AG04450 (cell line): ENCODE data around the gene PSMC3IP. TPM values are rescaled to one million over a fixed set of nuclear protein-coding genes. Genes with fewer than 3 reads are reported as not detected.

Experiments used
- CTCF ChIA-PET: fragments of 300-600, 350-600 bp; formaldehyde crosslinking; extraction: SDS; loops from one replicate; lab custom pipeline; 2022; ENCODE audit warnings: antibody characterized with exemption, inconsistent platforms; lab: Charles Lee
- POLR2A ChIA-PET: fragments of 350-600 bp; formaldehyde crosslinking; extraction: SDS; loops from one replicate; lab custom pipeline; 2021; ENCODE audit warnings: antibody characterized with exemption, inconsistent platforms; lab: Yijun Ruan, JAX
- DNase-seq: peaks from one replicate; pipeline ENCODE4 v3.0.0-alpha.2; 2011; ENCODE audit warnings: low read depth, low spot score
- H3K27ac ChIP-seq: one replicate; pipeline ENCODE4 v1.5.1; 2012; ENCODE audit warnings: low read depth, low read length, control low read depth
- H3K27me3 ChIP-seq: one replicate; pipeline ENCODE4 v1.6.0; 2012; ENCODE audit warnings: low read length; ENCODE audit not compliant: control insufficient read depth, insufficient read depth
- H3K4me3 ChIP-seq: 2 replicates; pipeline ENCODE4 v1.5.1; 2011; ENCODE audit warnings: mild to moderate bottlenecking, low read depth, low read length, control low read depth
- H3K9me3 ChIP-seq: 2 replicates; pipeline ENCODE4 v1.5.1; 2012; ENCODE audit warnings: low read length; ENCODE audit not compliant: control insufficient read depth, insufficient read depth
- CTCF ChIP-seq: IDR thresholded peaks from 2 replicates; pipeline ENCODE4 v1.5.1; 2011; ENCODE audit warnings: low read depth, low read length, control low read depth, inconsistent platforms
- polyA plus RNA-seq: library from polyadenylated mRNA; depleted of rRNA; stranded (reverse); fragments of >200 nt; gene quantifications from 2 replicates; pipeline ENCODE4 v1.2.3, GENCODE V29; 2011; rRNA removed

Gene PSMC3IP
- polyA plus RNA-seq, 1 experiment = 5.1 TPM

- ChIA-PET CTCF (interaction anchor here (2.2 kb wide), 1 partner anchor 201 kb away, joined by 16 read pairs; no protein-coding TSS in a partner anchor), POLR2A (interaction anchor here (1.4 kb wide), 1 partner anchor 103 kb away, joined by 5 read pairs; the partner anchor contains the start of gene CAVIN1)
- DNase-seq = no peak
- Histone ChIP-seq H3K4me3 (no peak overlapping the region), H3K9me3 (no peaks in the 10 kb centered on the region), H3K27ac (peak overlapping the region; percentile 47), H3K27me3 (no peaks in the 10 kb centered on the region)
- TF ChIP-seq CTCF = no peak
These were observed 51.5 kb downstream of the PSMC3IP start for GRCh38 chr17:42526031-42526444.

- CTCF ChIA-PET = interaction anchor here (1.3 kb wide), 1 partner anchor 11 kb away, joined by 3 read pairs; no protein-coding TSS in a partner anchor
- peak; percentile 54 for DNase-seq
- H3K27ac ChIP-seq = peak overlapping the region; percentile 47
- H3K4me3 ChIP-seq = no peak overlapping the region
- TF ChIP-seq CTCF = no peak
- no peaks in the 10 kb centered on the region for H3K27me3 ChIP-seq
- no peaks in the 10 kb centered on the region for H3K9me3 ChIP-seq
- POLR2A ChIA-PET = interaction anchor here (0.7 to 1.4 kb wide), 3 partner anchors 102 to 216 kb away, joined by 3 to 5 read pairs (median 3); partner anchors contain the start of gene CAVIN1
These were observed 52.3 kb downstream of the PSMC3IP start for GRCh38 chr17:42525221-42525620.

- Histone ChIP-seq H3K27ac (peak overlapping the region; percentile 100), H3K27me3 (no peaks in the 10 kb centered on the region), H3K9me3 (no peaks in the 10 kb centered on the region), H3K4me3 (no peak overlapping the region)
- CTCF ChIA-PET = no interaction called here
- no peak for TF ChIP-seq CTCF
- no peak for DNase-seq
- POLR2A ChIA-PET = interaction anchor here (0.6 kb wide), 1 partner anchor 529 kb away, joined by 4 read pairs; no protein-coding TSS in a partner anchor
These were observed 54.7 kb downstream of the PSMC3IP start for GRCh38 chr17:42522798-42523278.

Other genes with a start within 250 kb of the PSMC3IP start
- gene STAT3, start 189.3 kb downstream of the PSMC3IP start, polyA plus RNA-seq = 77.1 and 83.4 TPM in 2 replicates
- 326 and 390 TPM in 2 replicates for gene CAVIN1, start 154.5 kb downstream of the PSMC3IP start, polyA plus RNA-seq
- 22.3 and 30.8 TPM in 2 replicates for gene ATP6V0A1, start 118.9 kb downstream of the PSMC3IP start, polyA plus RNA-seq
- gene NAGLU, start 41.5 kb downstream of the PSMC3IP start, polyA plus RNA-seq = 11.9 and 17.2 TPM in 2 replicates
- 0.87 and 1.4 TPM in 2 replicates for gene HSD17B1, start 24.8 kb downstream of the PSMC3IP start, polyA plus RNA-seq
- gene COASY, start 15.6 kb downstream of the PSMC3IP start, polyA plus RNA-seq = 29.4 and 36.8 TPM in 2 replicates
- gene MLX, start 10.6 kb downstream of the PSMC3IP start, polyA plus RNA-seq = 35.4 and 38.2 TPM in 2 replicates
- gene RETREG3, start 31.6 kb upstream of the PSMC3IP start, polyA plus RNA-seq = 27.5 and 32.7 TPM in 2 replicates
- gene TUBG1, start 32.0 kb upstream of the PSMC3IP start, polyA plus RNA-seq = 28.4 and 36.3 TPM in 2 replicates
- gene TUBG2, start 81.6 kb upstream of the PSMC3IP start, polyA plus RNA-seq = 7.8 and 9.9 TPM in 2 replicates
- gene PLEKHH3, start 99.3 kb upstream of the PSMC3IP start, polyA plus RNA-seq = 3.6 and 4.3 TPM in 2 replicates
- gene CCR10, start 104.1 kb upstream of the PSMC3IP start, polyA plus RNA-seq = 0.45 and 0.76 TPM in 2 replicates
- 53.7 and 62.9 TPM in 2 replicates for gene CNTNAP1, start 104.8 kb upstream of the PSMC3IP start, polyA plus RNA-seq
- 18.8 and 26.3 TPM in 2 replicates for gene EZH1, start 167.3 kb upstream of the PSMC3IP start, polyA plus RNA-seq
- gene RAMP2, start 183.5 kb upstream of the PSMC3IP start, polyA plus RNA-seq = 1.4 and 1.7 TPM in 2 replicates
- 94.0 and 107 TPM in 2 replicates for gene VPS25, start 195.7 kb upstream of the PSMC3IP start, polyA plus RNA-seq
- gene WNK4, start 202.9 kb upstream of the PSMC3IP start, polyA plus RNA-seq = 2.3 and 2.7 TPM in 2 replicates
- 86.7 and 96.3 TPM in 2 replicates for gene COA3, start 221.0 kb upstream of the PSMC3IP start, polyA plus RNA-seq
- 0.09 and 0.14 TPM in 2 replicates for gene CNTD1, start 221.1 kb upstream of the PSMC3IP start, polyA plus RNA-seq
- gene BECN1, start 246.6 kb upstream of the PSMC3IP start, polyA plus RNA-seq = 106 and 107 TPM in 2 replicates